NB4 (cell line): ENCODE data around the gene APOBEC4.

Experiments
- CTCF ChIP-seq: IDR thresholded peaks from one replicate; pipeline ENCODE4 v1.5.1; 2012; ENCODE audit warnings: low read depth, low read length
- MYC ChIP-seq: IDR thresholded peaks from 2 replicates; pipeline ENCODE4 v1.6.1; 2011; ENCODE audit warnings: low read depth, low read length

DNA sequence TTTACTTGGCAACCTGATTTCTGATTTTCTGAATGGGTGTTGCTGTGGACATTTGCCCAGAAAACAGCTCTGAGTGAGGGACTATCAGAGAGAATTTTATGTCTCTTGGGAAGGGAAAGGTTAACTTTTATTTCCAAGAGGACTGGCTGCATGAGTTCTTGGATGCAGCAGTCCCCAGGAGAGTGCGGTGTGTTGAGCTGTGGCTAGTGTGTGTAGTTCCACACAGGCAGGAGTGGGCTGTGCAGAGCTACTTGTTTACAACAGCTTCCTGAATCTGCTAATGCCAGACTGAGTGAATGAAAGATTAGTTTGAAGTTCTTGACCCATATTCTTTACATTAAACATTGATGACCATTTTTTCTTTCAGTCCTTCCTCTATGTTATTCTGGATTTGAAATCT lies 41.0 kb upstream of the APOBEC4 start:
- TF ChIP-seq CTCF, result no peak
- TF ChIP-seq MYC, result no peak
